Activated CD8-positive, alpha-beta memory T cell treated with anti-CD3 and anti-CD28 coated beads for 24 hours (primary cell): ENCODE data around the gene ARHGAP45.

ENCODE experiments used
- DNase-seq: peaks from one replicate; pipeline ENCODE4 v3.0.0-alpha.2; 2020

Gene ARHGAP45

DNA sequence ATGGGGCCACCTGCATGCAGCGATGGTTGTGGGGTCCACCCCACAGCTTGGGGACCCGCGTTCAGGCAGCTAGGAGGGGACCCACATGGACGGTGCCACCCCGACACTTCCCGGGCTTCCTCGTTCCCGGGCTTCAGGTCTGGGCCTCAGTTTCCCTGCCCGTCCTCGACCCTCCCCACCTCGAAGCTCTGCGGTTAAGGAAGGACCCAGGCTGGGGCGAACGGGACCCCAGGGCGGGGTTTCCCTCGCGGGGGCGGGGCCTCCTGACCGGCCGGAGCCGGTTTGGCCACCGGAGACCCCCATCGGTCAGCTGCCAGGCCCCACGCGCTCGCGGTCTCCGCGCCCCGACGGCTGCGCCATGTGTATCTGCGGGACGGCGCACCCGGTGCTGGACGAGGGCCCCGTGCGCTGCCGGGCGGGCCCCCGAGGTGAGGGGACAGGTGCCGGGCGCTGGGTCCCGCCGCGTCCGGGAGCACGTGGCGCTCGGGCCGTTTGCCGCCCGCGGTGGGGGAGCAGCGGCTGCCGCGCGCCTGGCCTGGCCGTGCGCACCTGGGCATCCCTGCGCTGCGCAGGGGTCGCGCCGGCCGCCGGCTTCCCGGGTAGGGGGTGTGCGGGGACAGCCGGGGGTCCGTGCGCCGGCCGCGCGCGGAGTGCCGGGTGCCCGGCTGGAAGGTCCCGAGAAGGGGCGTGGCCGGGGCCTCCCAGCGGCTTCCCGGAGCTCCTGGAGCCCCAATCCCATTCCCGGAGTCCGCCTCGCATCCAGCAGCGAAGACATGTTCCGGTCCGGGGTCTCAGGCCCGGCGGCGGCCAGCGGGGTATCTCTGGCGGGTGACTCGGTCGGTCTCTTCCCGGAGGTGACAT lies 4.2 kb downstream of the ARHGAP45 start:
- no peak for DNase-seq

DNA sequence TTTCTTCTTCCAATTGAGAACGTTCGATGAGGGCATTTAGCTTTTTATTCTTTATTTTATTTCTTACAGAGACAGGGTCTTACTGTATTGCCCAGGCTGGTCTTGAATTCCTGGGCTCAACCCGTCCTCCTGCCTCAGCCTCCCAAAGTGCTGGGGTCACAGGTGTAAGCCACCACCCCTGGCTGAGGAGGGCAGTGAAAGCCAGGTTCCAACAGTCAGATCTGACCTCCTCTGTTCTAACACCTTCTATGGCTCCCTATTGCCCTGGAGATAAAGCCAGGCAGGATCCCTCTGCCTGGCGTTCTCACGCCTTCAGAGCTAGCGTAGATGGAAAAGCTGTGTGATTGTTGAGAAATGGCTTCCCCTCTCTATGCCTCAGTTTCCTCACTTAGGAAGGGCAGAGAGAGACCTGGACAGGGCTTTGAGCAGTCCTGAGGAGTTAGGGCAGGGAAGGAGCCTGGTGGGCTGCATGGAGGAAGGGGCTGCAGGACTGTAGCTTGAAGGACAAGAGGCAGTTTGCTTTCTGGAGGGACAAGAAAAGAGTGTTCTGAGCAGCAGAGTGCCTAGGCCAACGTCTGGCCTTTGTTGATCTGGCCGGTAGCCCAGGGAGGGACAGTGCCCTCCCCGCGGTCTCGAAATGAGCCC lies 5.5 kb downstream of the ARHGAP45 start:
- DNase-seq = no peak

DNA sequence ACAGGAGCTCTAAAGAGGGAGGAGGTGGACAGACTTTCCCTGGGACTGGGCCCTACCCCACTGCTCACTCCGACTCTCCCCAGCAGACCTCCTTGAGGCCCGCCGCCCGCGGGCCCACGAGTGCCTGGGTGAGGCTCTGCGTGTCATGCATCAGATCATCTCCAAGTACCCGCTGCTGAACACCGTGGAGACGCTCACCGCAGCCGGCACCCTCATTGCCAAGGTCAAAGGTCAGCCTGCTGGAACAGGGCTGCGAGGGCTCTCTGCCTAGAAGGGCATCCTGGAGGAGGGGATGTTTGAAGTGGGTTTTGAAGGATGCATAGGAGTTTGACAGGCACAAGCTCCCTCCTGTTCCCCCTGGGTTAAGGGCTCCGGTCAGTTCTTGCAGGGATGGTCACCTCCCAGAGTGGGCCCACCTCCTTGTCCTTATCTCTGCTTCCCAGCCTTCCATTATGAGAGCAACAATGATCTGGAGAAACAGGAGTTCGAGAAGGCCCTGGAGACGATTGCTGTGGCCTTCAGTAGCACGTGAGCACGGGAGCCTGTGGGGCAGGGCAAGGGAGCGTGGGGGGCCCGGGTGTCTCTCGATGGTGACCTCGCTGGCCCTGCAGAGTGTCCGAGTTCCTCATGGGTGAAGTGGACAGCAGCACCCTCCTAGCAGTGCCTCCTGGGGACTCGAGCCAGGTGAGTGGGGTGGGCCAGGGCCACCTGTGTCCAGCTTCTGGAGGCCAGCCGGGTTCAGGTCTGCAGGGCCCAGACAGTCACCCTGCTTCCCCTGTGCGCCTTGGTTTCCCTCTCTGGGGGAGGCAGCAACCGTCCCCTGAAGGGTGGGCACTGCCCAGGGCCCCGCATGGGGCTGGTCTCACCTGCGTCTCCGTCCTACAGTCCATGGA lies 6.3 kb downstream of the ARHGAP45 start:
- peak; percentile 64 for DNase-seq

DNA sequence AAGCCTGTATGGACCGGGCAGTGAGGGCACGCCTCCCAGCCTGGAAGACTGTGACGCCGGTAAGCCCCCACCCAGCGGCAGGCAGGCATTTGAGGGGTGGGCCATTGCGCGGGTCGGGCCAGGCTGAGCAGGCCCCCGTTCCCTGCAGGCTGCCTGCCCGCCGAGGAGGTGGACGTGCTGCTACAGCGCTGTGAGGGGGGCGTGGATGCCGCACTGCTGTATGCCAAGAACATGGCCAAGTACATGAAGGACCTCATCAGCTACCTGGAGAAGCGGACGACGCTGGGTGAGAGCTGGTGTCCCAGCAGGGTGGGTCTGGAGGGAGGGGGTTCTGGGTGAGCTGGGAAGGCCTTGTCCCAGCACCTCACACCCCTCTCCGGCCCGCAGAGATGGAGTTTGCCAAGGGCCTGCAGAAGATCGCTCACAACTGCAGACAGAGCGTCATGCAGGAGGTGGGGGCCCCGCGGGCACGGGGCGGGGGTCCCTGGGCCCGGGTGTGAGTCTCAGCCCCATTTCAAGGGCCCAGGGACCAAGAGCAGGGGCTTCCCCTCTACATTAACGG lies 7.1 kb downstream of the ARHGAP45 start:
- DNase-seq = peak; percentile 75

DNA sequence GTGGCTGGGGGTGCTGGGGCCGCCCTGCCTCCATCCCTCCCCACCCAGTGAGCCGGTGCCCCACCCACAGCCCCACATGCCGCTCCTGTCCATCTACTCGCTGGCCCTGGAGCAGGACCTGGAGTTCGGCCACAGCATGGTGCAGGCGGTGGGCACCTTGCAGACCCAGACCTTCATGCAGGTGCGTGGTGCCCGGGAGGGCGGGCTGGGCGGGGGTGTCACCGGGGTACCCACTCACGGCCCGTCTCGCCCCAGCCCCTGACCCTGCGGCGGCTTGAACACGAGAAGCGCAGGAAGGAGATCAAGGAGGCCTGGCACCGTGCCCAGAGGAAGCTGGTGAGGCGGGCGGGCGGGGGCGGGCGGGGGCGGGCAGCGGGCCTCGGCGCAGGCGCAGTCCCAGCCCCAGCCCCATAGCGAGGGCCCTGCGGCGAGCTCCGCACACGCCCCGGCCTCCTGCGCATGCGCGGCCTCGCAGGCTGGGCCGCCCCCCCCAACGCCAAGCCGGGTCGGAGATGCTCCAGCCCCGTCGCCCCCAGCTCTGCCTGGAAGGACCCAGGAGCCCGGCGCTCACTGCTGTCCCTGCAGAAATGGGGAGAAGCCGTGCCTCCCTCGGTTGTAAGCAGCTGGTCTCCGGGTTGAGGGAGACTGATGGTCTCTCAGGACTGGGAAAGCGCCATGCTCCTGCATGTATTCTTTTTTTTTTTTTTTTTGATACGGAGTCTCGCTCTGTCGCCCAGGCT lies 7.7 kb downstream of the ARHGAP45 start:
- DNase-seq = peak; percentile 93

DNA sequence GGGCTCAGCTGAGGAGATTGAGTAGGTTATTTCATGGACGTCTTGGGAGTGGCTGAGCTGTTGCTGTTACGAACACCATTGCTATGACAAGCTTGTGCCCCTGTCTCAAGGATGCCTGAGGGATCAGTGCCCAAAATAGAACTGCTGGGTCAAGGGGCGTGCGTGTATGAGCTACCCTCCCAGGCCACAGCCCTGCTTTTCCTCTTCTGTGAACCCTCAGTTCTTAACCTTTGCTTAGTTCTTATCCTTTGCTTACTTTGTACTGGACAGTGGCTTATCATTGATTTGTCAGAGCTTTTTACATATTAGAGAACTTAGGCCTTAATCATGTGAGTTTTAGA lies 9.0 kb downstream of the ARHGAP45 start:
- DNase-seq = peak; percentile 67

DNA sequence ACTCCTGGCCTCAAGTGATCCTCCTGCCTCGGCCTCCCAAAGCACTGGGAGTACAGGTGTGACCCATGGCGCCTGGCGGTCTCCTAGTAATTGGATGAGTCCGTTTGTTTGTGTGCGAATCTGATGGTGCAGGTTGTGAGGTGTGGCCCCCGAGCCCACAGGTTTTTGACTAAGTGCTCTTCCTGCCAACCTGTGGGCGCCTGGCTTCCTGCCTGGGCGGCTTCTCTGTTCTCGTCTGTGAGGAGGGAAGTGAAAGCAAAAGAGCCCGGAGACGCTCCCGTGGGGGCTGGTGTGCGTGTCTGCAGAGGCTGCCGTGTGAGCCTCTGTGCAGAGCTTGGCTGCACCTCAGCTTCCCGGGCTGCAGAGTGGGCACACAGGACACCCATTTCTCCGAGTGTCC lies 10.0 kb downstream of the ARHGAP45 start:
- DNase-seq = peak; percentile 93

DNA sequence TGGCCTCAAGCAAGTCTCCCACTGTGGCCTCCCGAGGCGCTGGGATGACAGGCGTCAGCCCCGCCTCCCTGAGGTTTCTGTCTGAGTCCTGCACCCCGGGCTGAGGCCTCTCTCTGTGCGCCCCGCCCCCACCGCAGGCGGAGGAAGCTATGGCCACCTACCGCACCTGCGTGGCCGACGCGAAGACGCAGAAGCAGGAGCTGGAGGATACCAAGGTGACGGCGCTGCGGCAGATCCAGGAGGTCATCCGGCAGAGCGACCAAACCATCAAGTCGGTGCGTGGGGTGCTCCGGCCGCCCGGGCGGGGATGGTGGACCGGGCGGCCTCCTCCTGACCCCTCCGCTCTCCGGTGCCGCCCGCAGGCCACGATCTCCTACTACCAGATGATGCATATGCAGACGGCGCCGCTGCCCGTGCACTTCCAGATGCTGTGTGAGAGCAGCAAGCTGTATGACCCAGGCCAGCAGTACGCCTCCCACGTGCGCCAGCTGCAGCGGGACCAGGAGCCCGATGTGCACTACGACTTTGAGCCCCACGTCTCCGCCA lies 12.7 kb downstream of the ARHGAP45 start:
- DNase-seq = peak; percentile 86

DNA sequence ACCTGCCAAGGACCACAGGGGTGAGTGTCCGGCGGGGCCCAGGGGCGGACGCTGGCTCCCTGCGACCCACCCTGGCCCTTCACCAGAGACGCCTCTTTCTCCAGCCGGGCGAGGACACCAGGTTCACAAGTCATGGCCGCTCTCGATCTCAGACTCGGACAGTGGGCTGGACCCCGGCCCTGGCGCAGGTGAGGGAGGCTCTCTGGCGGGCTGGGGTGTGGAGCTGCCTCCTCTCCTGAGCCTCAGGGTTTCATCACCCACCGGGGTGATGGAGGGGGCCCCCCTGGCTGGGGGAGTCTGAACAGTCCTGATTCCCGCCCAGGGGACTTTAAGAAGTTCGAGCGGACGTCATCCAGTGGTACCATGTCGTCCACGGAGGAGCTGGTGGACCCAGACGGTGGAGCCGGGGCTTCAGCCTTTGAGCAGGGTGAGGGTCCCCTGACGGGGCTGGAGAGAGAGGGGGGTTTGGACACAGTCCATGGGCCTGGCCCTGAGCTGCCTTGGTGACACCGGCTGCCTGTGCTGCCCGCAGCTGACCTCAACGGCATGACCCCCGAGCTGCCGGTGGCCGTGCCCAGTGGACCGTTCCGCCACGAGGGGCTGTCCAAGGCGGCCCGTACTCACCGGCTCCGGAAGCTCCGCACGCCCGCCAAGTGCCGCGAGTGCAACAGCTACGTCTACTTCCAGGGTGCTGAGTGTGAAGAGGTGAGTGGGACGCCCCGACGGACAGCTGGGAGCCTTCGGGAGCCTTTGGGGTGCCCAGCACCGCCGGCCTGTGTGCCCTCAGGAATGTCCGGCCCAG lies 13.6 kb downstream of the ARHGAP45 start:
- no peak for DNase-seq

DNA sequence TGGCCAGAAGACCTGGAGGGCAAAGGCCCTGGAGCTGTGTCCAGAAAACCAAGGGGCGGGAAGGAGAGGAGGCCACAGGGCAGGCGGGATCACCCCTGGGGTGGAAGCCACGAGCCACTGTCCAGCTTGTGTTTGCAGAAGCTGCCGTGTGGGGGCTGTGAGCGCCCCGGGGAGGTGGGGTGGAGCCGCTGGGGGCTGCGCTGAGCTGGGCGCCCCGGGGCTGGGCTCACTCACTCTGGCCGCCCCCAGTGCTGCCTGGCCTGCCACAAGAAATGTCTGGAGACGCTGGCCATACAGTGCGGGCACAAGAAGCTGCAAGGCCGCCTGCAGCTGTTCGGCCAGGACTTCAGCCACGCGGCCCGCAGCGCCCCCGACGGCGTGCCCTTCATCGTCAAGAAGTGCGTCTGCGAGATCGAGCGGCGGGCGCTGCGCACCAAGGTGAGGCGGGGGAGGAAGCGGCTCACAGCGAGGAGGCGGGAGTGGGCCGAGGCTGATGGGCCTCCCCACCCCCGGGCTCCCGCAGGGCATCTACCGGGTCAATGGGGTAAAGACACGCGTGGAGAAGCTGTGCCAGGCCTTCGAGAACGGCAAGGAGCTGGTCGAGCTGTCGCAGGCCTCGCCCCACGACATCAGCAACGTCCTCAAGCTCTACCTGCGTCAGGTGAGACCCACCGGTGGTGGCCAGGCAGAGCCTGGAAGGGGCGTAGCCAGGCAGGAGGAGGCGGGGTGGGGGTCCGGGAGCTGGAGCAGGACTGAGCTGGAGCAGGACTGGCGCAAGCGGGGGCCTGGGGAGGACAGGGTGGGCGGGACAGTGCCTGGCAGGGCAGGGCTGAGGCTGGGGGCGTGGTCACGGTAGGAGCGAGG lies 14.6 kb downstream of the ARHGAP45 start:
- peak; percentile 63 for DNase-seq

DNA sequence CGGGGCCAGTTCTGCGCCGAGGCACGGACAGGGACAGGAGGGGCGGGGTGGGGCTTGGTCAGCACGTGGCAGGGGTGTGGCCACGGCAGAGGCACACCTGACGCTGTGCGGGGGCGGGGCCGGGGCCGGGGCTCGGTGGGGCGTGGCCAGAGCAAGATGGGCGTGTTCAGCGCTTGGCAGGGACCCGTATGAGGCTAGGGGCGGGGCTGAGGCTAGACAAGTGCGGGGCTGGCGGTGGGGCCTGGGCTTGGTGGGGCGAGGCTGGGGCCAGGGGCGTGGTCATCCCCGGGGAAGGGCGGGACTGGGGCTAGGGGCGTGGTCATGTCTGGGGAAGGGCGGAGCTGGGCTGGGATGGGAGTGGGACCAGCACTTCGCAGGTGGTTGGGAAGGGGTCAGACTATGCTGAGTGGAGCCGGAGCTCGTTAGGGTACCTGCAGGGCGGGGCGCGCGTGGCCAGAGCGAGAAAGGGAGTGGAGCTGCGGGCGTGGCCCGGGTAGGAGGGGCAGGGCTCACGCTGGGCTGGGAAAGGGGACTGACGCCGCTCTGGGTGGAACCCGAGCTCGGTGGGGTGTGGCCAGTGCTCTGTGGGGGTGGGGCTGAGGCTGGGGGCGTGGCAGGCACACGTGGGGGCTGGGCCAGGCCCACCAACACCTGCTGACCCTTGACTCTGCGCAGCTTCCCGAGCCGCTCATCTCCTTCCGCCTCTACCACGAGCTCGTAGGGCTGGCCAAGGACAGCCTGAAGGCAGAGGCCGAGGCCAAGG lies 15.4 kb downstream of the ARHGAP45 start:
- peak; percentile 82 for DNase-seq

DNA sequence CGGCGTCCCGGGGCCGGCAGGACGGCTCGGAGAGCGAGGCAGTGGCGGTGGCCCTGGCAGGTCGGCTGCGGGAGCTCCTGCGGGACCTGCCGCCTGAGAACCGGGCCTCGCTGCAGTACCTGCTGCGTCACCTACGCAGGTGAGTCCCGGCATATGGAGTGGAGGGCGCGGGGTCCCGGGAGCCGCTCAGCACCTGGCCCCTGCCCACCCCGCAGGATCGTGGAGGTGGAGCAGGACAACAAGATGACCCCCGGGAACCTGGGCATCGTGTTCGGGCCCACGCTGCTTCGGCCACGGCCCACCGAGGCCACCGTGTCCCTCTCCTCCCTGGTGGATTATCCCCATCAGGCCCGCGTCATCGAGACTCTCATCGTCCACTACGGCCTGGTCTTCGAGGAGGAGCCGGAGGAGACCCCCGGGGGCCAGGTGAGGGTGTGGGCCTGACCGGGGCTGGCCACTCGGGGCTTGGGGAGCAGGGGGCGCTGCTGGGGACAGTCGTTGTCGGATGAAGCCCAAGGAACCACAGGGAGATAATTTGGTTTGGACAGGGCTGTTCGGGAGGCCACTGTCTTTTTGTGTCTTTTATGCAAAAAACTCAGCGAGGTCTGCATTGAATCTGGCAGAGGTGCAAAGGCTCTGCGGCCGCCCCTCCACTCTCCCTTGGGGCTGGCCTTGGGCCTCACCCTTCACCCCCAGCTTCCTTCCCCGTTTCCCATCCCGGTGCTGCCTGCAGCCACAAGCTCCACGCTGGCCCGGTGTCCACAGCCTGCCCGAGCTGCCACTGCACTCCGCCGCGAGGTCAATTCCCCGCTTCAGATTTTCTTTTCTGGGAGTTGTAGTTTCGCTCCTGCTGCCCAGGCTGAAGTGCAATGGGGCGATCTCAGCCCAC lies 16.2 kb downstream of the ARHGAP45 start:
- DNase-seq = no peak

DNA sequence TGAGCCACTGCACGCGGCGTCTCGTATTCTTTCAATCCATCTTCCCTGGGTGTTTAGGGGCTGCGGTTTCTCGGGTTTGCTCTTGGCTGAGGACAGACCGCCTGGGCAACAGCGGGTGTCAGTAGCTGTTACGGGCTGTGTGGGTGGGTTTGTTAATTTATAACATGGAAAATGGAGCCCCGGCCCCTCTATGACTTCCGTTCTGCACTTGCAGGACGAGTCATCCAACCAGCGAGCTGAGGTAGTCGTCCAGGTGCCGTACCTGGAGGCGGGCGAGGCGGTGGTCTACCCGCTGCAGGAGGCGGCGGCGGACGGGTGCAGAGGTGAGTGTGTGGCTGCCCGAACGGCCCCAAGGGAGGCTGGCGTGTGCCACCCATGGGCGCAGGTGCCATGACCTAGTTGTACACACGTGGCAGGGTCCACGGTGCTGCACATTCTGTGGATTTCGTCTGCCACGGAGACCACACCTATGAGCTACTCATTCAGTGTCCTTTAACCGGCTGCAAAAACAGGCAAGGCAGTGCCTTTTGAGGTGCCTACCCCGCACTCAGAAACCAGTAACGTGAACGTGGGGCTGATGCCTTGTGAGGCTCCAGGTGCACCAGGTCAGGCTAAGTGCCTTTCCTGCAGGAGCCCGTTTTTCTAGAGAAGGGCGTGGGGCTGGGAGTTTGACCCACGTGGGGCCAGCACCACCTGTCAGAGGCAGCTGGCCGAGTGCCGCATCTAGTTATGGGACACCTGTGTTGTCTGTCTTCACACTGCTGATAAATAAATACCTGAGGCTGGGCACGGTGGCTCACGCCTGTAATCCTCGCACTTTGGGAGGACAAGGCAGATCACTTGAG lies 17.3 kb downstream of the ARHGAP45 start:
- no peak for DNase-seq

DNA sequence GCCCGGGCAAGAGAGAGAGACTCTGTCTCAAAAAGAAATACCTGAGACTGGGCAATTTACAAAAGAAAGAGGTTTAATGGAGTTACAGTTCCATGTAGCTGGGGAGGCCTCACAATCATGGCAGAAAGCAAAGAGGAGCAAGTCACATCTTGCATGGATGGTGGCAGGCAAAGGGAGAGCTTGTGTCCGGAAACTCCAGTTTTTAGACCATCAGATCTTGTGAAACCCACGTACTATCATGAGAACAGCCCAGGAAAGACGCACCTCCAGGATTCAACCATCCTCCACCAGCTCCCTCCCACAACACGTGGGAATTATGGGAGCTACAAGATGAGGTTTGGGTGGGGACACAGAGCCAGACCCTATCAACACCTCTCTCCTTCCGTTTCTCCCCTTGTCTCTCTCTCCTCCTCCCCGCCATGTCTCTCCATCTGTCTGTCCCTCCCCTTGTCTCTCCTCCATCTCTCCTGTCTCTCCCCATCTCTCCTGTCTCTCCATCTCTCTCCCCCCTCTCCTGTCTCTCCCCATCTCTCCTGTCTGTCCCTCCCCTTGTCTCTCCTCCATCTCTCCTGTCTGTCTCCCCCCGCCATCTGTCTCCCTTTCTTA lies 18.2 kb downstream of the ARHGAP45 start:
- DNase-seq = no peak

DNA sequence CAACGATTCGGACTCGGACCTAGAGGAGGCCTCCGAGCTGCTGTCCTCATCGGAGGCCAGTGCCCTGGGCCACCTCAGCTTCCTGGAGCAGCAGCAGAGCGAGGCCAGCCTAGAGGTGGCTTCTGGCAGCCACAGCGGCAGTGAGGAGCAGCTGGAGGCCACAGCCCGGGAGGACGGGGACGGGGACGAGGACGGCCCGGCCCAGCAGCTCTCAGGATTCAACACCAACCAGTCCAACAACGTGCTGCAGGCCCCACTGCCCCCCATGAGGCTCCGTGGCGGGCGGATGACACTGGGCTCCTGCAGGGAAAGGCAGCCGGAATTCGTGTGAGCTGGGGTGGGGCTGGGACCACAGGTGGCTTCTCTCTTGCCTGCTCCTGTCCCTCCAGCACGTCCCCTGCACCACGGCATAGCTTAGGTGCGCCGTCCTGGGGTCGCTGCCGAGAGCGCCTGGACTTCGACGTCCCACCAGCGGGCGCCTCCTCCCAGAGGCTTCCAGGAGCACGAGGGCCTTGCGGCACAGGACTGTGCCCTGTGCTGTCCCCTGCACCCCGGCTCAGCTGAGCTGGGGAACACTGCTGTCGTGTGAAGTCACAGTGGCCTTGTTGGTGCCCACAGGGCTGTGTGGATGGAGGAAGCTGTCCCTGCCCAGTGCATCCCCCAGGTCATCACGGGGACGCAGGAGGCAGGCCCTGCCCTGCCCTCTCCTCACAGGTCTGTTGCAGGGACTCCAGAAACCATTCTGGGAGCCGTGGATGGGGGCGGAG lies 18.9 kb downstream of the ARHGAP45 start:
- DNase-seq = no peak

DNA sequence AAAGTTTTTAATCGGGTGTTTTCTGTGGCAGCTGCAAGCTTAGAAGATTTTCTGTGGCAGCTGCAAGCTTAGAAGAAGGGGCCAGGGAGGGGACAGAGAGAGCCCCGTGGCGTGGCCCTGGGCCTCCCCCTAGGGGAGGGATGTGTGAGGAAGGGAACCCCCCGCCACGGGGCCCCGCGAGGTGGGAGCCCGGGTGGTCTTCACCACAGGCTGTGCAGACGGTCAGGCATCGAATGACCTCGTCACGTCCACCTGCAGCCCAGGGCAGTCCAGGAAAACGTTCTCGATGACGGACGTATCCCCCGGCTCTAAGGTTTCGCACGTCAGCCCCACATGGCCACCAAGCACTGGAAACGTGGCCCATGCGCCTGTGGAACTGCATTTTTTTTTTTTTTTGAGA lies 19.6 kb downstream of the ARHGAP45 start:
- DNase-seq = no peak
